ENCODE measurements around the gene TUBB.

DNA sequence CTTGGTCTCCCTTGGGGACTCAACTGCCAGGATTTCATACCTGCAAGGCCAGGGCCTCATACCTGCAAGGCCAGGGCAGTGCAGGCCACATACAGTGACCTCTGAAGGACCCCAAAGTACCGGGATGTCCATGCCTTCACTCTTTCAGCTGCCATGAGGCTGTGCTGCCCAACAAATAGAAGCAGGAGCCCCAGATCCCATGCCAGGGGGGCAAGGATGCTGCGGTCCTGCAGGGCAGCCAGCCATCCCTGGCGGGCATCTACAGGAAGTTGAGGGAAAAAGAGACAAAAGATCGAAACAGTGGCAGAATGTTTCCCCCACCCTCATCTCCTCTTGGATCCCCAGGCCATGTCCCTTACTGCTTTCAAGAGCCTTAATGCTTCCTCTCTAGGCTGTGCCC, 30.2 kb upstream of the TUBB start:
- TF ChIP-seq, protein P1, sequence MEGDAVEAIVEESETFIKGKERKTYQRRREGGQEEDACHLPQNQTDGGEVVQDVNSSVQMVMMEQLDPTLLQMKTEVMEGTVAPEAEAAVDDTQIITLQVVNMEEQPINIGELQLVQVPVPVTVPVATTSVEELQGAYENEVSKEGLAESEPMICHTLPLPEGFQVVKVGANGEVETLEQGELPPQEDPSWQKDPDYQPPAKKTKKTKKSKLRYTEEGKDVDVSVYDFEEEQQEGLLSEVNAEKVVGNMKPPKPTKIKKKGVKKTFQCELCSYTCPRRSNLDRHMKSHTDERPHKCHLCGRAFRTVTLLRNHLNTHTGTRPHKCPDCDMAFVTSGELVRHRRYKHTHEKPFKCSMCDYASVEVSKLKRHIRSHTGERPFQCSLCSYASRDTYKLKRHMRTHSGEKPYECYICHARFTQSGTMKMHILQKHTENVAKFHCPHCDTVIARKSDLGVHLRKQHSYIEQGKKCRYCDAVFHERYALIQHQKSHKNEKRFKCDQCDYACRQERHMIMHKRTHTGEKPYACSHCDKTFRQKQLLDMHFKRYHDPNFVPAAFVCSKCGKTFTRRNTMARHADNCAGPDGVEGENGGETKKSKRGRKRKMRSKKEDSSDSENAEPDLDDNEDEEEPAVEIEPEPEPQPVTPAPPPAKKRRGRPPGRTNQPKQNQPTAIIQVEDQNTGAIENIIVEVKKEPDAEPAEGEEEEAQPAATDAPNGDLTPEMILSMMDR (IDR thresholded peaks at IDR 0.05) = no peak
- TF ChIP-seq POLR2A (IDR thresholded peaks at IDR 0.05) = no peak

Measured in body of pancreas (tissue), 4 donors.